Epidermal melanocyte (primary cell): ENCODE measurements around the gene CDK13.

Experiments used
- DNase-seq: peaks from one replicate; pipeline ENCODE4 v3.0.0; 2011; ENCODE audit warnings: low spot score; ENCODE audit not compliant: insufficient read length

The CDK13 gene

DNA sequence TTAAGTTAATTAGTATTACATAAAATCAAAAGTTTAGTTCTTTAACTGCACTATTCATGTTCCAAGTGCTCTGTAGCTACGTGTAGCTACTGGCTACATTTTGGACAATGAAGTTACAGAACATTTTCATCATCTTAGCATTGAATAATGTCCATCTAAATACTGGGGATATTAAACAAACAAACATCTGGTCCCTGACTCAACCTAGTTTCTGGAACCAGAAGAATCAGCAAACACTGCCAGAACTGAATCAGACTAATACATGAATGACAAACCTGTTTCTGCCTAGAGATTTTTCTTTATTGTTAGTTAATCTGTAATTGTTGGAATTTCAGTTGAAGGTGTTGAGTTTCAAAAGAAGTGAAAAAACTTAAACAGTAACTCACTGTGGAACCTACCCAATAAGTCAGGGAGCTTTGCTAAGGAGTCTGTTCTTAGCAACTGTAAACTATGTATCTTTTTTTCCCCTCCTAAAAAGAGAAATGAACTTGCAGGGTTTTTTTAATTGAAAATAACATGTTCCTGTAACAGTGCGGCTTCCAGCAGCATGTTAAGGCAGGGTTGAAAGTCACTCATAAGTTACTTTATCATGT is 58.3 kb downstream of the CDK13 start:
- DNase-seq = no peak

DNA sequence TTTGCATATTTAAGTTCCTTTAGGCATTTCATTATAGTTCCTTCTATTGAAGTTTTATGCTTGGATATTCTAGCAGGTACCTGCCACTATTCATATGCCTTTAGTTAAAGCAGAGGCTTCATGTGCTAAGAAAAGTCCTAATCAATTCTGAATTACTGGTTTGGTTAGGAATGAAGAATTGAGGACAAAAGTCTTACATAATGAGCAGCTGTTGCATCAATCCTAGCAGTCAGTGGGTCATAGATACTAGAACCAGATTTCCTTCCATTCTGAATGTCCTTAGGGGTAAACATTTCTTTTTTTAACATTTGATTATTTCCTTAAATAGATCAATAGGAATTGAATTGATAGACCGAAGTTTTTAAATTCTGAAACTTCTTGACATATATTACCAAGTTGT is 59.2 kb downstream of the CDK13 start:
- DNase-seq = no peak

DNA sequence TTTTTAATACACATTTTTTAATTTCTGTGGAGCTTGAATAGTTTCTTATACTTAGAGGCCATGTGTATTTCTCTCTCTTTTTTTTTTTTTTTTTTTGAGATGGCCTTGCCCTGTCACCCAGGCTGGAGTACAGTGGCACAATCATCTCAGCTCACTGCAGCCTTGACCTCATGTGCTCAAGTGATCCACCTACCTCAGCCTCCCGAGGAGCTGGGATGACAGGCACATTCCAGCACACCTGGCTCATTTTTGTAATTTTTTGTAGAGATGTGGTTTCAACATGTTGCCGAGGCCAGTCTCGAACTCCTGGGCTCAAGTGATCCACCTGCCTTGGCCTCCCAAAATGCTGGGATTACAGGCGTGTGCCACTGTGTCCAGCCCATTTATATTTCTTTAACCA is 64.3 kb downstream of the CDK13 start:
- DNase-seq = no peak

DNA sequence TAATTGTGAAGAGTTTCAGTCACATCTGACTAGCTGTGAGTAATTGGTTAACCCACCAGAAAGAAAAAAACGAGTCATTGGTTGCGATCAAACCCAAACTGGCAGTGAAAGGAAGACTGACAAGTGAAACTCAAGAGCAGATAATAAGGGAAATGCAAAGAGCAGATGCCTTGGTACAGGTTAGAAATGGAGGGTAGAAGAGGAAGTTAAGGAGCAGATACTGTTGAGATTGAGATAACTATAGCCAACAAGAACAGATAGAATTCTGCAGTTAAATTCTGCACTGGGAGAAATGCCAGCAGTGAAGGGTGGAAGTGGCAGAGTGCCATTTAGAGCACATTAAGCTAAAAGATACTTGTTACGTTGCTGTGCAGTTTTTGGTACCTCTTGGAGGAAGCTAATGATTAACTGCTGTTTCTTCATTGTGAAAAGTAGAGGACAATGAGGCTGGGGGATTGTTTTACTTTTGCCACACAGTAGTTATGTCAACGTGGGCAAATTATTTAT is 65.8 kb downstream of the CDK13 start:
- no peak for DNase-seq

DNA sequence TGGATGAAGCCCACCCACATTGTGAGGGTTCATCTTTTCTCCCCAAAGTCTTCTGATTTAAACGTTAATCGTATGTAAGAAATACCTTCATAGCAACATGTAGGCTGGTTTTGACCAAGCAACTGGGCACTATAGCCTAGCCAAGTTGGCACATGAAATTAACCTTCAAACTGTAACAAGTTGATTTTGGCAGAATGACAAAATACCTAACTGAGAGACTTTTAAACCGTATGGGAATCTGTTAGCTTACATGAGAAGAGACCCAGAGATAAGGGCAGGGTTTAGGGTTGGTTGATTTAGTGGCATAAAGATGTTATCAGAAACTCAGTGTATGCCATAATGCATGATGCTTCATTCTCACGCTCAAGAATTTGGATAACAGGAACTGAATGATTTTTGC is 69.5 kb downstream of the CDK13 start:
- no peak for DNase-seq

DNA sequence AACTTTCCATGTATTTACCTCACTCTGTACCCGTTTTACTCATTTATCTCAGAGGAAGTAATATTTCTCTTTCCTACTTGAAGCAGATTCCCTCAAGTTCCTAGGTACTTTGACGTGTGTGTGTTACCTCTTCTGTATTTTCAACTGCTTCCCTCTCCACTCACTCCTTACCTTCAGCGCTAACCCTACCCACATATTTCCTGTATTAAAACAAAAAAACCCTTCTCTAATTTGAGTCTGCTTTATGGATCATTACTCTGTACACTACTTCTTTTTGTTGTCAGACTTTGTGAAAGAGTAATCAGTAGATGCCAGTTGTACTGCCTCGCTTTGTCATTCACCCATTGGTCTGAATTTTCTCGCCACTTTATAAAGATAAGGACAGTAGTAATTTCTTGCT is 74.0 kb downstream of the CDK13 start:
- no peak for DNase-seq

DNA sequence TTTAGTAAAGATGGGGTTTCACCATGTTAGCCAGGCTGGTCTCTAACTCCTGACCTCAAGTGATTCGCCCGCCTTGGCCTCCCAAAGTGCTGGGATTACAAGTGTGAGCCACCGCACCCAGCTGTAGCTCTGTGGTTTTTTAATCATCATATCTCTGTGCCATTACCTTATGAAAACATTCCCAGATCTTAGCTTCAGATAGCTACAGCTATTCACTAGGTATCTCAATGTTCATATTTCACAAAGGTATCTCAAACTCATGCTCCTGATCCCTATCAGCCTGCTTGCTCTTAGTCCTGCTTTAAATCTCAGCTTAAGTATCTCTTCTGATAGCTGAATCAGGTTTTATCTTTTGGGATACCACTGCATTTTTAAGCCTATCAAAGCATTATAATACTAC is 74.8 kb downstream of the CDK13 start:
- no peak for DNase-seq

DNA sequence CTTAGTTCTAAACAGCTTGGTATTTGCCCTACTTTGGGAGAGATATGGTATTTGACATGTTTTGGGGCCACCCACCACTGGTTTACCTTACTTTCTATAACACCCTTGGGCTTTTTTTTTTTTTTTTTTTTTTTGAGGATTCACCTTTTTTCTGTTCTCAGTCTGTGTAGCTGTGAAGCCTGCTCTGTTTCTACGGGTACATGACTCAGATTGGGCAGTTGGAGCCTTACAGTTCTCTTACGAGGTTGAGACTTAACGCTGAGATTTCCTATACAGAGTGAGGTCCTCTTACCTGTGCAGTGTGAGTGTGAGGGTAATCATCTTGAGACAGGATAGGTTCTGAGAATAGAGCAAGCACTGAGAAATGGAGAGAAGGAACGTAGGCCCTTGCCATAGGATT is 77.5 kb downstream of the CDK13 start:
- no peak for DNase-seq

DNA sequence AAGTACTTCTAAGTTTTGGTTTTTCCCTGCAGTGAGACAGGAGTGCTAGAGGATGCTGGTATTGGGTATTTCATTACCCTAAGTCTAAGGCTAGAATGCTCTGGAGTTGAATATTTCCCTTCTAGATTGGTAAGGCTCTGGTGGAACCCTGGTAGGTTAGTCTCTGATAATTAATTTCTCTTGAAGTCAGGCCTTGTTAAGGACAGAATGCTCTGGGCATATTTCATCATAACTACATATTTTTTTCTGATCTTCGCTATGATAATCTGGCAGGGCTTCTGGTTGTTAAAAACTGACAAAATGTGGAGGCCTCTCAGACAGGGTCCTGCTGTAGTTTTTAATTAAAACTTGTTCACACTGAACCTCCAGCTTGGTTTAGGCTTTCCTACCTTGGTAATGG is 83.8 kb downstream of the CDK13 start:
- no peak for DNase-seq

DNA sequence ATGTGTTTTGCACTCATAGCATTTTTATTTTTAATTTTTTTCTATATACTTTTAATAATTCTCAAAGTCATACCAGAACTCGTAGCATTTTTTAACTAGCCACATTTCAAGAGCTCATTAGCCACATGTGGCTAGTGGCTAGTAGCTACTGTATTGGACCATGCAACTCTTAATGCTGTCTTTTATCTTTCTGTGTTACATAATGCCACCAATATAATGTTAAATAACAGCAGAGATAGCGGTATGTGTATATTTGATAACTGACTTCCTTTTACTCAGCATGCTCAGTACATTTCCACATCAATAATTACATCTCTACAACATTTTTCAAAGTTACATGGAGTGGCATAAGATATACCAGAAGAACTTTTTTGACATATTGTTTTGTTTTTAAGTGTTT is 91.4 kb downstream of the CDK13 start:
- no peak for DNase-seq

DNA sequence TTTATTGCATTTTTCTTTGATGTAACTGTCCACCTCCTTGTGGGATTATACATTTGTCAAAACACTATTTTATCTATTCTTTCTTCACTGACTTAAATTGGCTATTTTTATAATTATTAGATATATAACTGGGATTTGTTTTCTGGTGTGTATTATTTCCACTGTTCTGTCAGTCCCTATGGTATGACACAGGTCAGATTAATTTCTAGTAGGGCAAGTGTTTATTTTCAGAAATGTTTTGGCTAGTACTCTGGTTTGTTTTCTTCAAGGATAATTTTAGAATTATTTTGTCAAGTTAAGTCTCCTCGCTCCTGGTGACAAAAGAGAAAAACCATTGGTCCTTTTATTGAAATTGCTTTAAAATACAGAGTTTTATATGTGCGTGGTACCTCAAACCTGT is 93.1 kb downstream of the CDK13 start:
- no peak for DNase-seq

DNA sequence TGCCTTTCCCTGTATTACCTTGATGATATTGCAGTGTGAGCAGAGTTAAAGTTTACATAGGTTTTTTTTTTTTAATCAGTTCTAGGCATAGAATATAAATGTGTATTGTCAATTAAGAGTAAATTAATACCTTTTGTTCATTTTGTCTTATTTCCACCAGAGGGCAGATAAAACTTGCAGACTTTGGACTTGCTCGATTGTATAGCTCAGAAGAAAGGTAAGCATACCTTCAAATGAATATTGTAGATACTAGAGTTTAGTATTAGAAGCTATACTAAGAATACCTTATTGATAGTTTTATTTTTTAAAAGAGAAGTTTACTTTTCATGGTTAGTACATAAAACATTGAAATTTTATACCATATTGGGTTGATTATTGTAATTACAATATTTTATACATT is 97.6 kb downstream of the CDK13 start:
- no peak for DNase-seq

DNA sequence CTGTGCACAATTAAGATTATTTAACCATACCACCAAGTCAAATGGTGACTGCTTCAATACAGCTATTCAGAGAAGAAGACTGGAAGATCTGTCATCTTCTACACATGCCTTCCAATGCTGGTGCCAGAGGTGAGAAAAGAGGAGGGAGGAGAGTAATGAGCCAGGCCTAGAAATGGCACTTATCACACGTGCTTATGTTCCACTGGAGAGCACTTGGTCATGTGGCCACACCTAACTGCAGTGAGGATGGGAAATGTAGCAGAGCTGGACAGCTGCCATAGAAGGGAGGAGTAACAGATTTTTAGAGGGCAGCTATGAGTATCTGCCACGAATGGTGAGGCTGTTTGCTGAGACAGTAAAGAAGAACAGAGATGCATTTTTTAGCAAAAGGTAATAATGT is 107.2 kb downstream of the CDK13 start:
- no peak for DNase-seq

DNA sequence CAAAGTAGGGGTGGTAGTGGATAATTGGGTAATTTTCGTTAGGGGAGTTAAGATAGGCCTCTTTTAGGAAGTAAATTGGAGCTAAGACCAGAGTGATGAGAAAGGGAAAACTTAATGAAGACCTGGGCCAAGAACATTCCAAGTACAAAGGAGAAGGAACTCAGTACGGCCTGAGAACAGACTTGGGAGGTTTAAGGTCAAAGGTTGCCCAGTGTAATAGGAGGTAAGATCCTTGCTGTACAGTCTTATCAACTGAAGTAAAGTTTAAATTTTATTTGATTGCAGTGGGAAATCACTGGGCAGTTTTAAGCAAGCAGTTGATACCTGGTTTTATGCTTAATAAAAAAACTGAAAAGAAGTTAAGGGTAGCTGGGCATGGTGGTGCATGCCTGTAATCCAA is 108.0 kb downstream of the CDK13 start:
- no peak for DNase-seq

DNA sequence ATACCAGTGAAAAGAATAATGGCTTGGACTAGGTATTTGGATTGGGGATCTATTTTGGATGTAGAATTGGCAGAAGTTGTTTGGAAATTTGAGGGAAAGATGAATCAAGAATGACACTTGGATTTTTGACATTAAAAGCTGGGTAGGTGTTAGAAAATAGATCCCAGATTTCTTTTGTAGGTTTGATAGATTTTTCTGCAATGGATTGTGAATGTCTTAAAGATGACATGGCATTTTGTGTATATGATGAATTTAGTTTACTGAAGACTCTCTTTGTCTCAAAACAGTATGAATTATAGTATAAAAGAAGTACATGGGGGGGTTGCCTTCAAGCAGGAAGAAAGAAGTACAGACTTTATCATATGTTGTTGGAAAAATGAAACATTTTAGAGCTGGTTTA is 108.6 kb downstream of the CDK13 start:
- no peak for DNase-seq

DNA sequence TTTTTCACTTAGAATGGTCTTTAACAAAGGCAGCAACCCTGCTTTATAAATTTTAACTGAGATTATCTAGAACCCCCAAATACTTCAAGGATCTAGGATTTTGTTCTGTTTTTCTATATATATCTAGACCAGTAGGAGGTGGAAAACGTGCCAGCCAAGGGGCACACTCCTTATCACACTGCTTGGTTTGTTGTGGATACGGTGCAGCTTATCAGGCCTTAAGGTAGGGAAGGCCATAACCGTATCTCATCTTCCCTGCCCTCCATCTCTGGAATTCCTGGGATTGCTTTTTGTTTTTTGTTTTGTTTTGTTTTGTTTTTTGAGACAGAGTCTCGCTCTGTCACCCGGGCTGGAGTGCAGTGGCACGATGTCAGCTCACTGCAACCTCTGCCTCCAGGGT is 109.0 kb downstream of the CDK13 start:
- no peak for DNase-seq

DNA sequence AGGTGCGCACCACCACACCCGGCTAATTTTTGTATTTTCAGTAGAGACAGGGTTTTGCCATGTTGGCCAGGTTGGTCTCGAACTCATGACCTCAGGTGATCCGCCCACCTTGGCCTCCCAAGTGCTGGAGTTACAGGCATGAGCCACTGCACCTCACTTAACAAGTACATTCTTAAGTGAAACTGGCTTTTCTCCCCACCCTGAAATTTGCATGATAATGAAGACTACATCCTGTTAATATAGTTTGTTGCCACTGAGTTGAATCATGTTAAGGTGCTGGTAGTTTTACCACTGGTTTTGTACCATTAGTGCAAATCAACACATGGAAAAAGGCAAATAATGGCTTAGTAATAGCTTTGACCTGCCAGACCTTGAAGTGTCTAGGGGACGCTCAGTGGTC is 122.2 kb downstream of the CDK13 start:
- no peak for DNase-seq

DNA sequence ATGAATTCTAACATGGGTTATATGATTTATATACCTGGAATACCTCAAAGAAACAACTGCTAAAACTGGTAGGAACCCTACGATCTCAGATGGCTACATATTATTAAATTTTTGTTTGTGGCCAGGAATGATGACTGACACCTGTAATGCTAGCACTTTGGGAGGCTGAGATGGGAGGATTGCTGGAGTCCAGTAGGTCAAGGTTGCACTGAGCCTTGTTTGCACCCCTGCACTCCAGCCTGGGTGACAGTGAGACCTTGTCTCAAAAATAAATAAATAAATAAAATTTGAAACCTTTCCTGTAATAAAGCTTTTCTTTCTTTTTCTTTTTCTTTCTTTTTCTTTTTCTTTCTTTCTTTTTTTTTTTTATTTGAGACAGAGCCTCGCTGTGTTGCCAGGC is 123.2 kb downstream of the CDK13 start:
- DNase-seq = no peak

DNA sequence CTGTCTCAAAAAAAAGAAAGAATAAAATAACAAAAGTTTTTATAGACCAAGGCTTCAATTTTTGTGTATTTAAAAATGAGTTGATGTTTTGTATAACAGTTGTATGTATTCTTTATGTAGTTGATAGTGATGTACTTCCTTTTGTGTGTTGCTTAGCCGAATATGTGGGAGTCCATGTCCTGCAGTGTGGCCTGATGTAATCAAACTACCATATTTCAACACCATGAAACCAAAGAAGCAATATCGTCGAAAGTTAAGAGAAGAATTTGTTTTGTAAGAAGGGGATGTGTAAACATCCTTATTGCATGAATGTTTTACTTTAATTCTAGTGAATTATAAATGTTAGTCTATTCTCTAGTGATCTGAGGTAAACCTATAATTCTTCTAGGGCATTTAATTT is 127.8 kb downstream of the CDK13 start:
- no peak for DNase-seq

DNA sequence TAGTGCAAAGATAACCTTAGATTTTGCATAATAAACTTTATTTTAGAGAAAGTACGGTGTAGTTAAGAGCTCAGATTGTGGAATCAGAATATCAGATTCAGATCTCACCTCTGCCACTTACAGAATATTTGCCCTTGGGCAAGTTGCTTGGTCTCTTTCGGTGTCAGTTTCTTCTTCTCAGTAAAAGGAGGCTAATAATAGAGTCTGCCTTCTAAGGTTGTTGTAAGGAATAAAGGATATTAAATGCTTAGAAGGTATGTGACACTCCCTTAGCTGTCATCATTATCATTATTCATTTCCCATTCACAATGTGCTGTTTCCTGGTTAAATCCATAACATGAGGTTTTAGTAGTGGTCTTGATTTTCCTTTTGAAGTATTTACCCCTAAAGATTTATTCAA is 142.1 kb downstream of the CDK13 start:
- no peak for DNase-seq

DNA sequence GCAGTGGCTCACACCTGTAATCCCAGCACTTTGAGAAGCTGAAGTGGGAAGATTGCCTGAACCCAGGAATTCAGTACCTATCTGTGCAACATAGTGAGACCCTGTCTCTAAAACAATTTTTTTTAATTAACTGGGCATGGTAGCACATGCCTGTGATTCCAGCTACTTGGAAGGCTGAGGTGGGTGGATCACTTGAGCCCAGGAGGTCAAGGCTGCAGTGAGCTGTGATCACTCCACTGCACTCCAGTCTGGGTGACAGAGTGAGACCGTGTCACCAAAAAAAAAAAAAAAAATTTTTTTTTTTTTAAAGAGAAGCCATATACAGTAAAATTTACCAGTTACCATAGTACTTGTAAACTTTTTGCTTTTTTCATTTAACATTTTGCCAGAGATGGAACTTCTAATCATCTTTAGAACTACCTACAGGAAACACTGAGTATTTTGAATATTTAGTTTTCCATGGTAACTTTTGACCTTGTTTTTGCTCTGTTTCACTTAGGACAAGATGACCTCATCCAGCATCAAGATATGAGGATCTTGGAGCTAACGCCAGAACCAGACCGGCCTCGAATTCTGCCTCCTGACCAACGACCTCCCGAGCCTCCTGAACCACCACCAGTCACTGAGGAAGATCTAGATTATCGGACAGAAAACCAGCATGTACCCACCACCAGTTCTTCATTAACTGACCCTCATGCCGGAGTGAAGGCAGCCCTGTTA is 143.7 kb downstream of the CDK13 start:
- no peak for DNase-seq

DNA sequence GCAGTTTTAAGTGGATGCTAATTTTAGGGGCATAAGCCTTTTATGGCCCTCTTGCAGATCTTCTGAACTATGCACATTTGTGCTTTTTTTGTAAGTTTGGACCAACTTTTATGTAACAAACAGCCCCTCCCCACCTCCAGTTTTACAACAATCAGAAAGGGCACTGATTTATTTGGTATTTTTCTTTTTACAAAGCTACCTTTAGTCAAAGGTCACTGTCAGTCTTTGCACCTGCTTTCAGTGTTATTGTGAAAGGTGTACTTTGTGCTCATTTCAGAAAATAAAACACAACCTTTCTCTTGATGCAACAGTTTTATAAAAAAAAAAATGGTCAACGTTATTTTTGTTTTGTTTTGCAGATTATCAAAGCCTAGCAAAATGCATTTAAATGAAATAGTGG is 145.2 kb downstream of the CDK13 start:
- no peak for DNase-seq

DNA sequence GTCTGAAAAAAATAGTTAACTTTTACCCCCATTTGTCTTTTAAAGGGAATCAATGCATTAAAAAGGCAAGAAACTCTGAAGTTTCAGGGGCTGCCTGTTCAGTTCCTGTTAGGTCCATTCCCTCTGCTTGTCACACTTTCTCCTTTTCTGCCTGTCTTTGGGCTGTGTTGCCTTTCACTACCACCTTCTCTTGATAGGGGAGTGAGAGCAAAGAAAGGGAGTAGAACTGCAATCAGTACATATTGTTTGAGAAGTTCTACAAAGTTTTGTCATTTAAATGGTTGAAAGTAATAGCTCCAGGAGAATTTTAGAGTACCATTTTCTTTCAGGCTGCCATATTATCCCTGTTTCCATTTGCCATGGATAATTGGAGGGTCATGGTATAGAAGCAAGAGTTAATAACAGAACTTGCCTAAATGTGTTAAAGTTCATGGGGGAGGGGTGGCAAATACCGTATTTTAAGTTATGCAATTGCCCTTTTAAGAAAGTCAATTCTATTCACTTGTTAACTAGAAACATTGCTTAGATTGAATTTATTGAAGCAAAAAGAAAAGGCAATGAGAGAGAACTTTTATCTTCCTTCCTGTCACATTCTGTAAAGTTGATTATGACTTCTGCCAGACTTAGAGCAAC is 145.8 kb downstream of the CDK13 start:
- no peak for DNase-seq
